Hippocampal formation (tissue), 2 donors: Measurements from ENCODE around the gene IQSEC1.

Experiments used
- DNase-seq, 2 donors: peaks; one replicate each; lab custom pipeline; 2025; lab: John Stamatoyannopoulos, UW

Gene IQSEC1

DNA sequence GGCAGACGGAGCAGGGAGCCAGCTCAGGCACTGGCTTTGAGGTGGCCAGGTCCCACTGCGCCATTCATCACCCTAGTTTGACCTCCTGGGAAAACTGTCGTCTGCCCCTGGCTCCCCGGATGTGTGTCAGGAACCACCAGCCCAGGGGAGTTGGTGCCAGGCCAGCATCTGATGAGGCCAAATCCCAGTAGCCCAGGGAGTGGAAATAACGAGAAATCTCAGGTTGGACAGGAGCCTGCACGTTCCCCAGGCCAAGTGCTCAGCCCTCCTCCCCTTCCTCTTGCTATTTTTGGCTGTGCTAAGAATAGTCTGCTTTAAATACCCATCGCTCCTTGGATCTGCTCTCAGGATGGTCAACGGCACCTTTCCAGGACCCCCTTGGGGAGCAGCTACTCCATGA, 138.8 kb downstream of the IQSEC1 start:
- peak in 1 of 2 donors; percentile 24 for DNase-seq

DNA sequence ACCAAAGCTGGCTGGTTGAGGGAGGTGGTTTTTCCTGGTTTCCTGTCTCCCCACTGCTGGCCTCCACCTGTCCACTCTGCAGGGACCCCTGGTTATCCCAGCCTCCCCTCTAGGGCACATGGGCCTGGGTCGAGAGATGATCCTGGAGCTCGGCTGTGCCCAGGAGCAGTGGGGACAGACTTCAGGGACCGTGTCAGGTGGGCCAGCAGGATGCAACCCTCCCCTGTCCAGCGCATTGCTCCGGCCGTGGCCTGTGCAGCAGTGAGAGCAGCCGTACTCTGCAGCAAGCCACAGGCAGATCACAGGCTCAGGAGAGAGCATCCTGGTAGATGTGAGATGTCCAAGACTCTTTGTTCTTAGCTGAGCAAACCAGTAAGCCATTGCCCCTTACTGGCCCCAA, 139.3 kb downstream of the IQSEC1 start:
- no peak for DNase-seq

- no peak for DNase-seq
Observed at GRCh38 chr3:12932754-12933153, 140.5 kb downstream of the IQSEC1 start.

- DNase-seq: no peak
Observed at GRCh38 chr3:12932347-12932746, 140.9 kb downstream of the IQSEC1 start.

GRCh38 chr3:12931273-12931905, 141.8 kb downstream of the IQSEC1 start:
- no peak for DNase-seq

DNA sequence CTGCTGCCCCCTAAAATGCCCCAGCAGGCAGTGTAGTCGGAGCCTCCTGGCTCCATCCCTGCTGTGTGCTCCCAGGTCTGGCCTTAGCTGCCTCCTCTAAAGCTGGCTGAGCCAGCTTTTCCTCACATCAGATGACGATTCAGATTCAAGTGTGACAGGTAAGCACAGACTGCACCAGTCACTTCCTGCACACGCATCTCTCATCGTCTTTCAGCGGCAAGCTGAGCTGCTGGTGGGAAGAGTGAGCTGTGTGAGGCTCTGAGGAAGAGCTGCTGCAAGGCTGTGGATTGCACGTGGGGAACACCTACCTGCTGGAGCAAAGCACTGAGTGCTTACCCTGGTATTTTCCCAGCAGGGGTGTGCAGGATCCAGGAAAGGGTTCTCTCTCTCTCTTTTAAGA, 143.4 kb downstream of the IQSEC1 start:
- no peak for DNase-seq

DNA sequence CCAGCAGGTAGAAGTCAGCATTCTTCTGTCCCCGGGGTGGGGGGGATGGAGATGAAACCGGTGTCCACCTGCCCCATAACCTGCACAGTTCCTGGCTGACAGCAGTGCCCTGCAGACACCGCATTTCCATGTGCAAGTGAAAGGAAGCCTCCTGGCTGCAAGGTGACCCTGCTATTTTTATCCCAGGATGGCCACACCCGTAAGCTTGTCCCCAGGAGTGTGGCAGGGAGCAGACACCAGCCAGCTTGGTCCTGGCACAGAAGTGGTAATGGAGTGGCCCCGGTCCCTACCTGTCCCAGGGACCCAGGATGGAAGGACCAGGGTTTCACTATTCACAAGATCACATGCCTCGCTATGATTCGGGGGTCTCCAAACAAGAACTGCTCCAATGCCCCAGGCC, 146.6 kb downstream of the IQSEC1 start:
- DNase-seq: no peak

GRCh38 chr3:12925648-12926047, 147.6 kb downstream of the IQSEC1 start:
- DNase-seq: no peak

- no peak for DNase-seq
Observed at GRCh38 chr3:12924437-12924836, 148.8 kb downstream of the IQSEC1 start.

DNA sequence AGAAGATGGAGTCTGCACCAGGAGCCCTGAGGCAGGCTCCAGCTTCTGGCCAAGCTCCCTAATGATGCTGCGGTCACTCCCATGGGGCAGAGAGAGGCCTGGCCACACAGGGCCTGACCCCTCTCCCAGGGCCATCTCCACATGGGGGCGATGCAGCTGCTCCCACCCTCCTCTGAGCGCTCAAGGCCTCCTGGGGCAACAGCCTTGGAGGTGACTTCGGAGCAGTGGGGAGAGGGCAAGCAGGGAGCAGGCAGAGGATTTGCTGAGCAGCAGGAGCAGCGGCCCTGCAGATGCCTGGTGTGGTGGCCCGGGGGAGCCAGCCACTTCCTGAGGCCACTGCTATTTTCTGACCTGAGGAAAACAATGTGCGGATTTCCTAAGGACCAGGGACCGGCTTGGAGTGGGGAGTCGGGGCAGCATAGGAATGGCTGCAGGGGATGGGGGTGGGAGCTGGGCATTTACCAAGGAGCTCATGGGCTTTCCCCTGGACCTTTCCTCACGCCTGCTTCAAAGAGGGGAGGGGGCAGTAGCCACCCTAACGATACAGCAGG, 150.3 kb downstream of the IQSEC1 start:
- no peak for DNase-seq

DNA sequence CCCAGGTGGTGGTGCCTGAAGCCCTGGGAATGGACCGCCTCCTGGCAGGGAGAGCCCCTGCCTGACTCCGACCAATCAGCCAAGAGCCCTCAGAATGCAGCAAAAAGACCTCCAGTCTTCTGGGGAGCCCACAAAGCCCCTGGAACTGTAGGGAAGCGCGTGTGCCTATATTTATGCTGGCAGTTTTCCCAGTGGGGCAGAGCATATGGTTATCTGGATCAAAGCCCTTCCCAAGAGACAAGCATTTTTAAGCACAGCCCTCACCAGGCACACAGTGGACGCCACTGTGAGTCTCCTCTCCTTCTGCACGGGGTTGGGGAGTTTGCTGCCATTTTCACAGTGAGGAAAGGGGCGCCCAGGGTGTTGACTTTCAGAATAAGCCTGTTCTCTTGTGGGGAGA, 150.9 kb downstream of the IQSEC1 start:
- DNase-seq: no peak

DNA sequence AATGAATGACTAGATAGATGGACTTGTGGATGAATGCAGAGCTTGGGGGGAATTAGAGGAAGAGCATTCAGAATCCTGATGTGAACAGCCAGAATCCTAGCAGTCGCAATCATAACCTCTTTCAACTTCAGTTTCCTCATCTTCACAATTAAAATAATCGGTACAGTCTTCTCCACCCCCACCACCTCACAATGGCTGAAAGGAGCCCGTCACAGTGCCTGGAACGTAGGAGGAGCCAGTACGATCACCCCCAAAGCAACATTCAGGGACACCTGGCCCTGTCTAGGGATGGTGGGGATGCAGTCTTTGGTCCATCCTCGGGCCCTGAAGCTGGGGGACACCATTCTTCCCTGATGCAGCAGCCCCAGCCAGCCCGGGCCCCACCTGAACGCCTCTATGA, 151.5 kb downstream of the IQSEC1 start:
- no peak for DNase-seq

- no peak for DNase-seq
Observed at GRCh38 chr3:12920967-12921366, 152.3 kb downstream of the IQSEC1 start.

DNA sequence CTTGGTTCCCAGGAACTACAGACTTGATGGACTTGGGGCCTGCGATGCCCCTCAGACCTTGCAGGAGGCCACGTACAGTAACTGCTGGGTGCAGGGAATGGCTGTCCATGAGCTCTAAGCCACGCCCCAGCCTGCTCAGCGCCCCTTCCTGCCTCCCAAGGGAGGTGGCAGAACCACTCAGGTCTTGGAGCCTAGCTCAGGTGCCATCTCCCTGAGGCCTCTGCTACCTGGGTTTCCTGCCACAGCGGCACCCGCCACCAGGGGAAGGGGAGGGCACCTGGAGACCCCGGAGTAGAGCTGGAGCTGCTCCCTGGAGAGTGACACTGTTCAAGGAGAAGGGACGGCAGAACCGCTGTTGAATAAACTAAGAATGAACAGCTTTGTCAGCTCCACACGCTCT, 154.0 kb downstream of the IQSEC1 start:
- DNase-seq: no peak

DNA sequence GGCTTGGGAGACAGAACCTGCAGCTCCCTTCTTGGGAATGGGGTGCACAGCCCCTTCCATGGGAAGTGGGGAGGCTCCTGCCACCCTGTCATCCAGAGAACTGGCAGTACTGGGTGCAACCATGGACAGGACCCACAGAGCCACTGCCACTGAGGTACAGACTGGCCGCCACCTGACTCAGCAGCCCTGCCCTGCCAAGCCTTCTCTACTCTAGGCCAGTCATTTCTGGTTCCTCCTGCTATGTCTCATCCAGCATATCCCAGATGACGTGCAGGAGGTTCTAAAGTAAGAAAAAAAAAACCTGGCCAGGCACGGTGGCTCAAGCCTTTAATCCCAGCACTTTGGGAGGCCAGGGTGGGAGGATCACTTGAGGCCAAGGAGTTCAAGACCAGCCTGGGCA, 155.0 kb downstream of the IQSEC1 start:
- no peak for DNase-seq

GRCh38 chr3:12916159-12916558, 157.1 kb downstream of the IQSEC1 start:
- DNase-seq: no peak

DNA sequence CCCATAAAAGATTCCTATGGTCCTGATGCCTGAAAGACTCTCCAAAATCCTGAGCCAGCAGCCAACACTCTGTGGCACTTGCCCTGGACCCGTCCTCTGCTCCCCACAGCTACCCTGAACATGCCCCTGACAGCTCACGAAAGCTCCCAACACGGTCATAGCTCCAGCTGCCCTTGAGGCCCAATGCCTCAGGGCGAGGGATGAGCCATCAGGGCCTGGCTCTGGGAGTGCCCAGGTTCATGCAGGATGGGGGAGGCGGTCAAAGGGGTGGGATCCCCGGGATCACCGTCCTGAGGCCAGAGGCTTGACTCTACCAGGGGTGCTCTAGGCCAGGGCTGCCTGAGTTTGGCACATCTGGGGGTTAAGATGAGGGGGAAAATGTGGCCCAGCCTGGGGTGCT, 159.1 kb downstream of the IQSEC1 start:
- no peak for DNase-seq

DNA sequence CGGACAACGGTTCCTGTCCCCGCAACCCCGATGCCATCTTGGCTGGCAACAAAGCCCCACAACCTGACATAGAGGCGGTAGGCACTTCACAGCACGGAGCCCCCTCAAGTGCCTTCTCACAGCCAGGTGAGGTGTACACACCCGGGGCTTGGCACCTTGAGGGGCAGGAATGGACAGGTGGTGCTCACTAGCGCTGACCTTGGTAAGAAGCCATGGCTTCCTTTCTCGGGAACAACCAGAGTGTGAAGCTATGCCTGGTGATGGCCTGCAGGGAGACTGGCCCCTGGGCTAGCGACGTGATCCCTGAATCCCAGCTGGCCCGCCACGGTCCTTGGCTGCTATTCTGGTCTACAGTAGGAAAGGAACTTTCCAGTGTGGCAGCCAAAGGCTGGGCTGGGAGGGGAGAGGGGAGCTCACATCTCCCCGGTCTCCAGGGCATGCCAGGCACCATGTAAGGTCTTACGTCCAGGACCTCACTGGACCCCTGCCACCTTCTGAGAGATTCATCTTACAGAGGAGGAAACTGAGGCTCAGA, 161.3 kb downstream of the IQSEC1 start:
- DNase-seq: no peak

- no peak for DNase-seq
Observed at GRCh38 chr3:12910356-12911099, 162.7 kb downstream of the IQSEC1 start.

DNA sequence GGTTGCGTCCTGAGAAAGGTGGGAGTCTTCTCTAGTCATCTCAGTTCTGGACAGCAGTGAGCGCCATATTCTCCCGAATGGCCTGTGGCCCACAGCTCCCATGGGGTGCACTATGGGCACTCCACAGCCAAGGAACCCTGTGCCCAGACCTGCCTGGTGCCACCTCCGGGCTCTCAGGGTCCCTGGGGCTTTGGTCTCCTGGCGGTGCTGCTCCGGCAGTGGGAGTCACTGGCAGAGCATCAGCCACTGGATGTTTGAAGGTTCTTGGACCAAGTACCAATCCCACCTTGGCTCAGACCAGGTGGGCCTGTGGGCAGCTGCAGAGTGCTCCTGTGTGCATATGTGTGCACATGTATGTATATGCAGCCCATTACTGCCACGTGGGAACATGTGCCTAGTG, 163.5 kb downstream of the IQSEC1 start:
- no peak for DNase-seq

- no peak for DNase-seq
Observed at GRCh38 chr3:12908859-12909258, 164.4 kb downstream of the IQSEC1 start.

DNA sequence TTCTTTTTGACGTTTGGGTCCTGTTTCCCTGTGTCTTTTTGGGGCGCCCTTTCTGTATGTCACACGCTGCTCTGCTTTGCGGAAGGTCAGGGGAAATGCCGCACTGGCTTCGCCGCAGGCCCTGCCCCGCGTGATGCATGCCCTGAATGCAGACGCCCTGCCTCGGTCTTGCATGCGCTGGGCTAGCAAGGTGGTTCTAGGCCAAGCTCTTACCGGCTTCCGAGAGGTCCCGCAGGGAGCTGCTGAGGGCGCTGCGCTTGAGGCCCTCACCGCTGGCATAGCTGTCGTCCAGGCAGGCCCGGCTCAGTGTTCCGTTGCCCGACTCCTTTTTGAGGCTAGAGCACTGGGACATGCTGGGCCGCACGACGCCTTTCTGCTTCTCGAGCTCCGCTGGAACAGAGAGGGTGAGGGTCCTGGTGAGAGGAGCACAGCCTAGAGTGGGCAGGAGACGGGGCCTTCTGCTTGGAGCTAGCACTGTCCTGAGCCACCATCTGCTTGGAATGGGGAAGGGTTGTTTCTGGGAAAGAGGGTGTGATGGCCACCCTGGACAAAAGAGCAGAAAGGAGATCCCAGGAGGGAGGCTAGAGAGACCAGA, 165.0 kb downstream of the IQSEC1 start:
- DNase-seq: no peak

DNA sequence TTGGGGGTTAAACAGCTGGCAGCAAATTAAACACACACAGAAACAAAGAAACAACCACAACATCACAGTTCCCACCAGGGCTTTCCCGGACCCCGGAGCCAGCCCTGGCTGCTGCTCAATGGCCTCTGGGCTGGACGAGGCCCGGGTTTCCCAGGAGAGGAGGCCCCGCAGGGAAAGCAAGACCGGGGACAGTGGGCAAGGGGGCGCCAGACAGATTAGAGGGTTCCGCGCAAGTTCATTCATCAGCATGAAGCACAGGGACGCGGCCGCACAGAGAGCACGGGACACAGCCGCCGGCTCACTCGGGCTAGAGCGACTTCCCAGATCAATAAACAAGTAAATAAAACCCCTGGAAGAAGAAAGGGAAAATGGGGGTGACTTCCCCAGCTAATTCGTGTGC, 165.5 kb downstream of the IQSEC1 start:
- no peak for DNase-seq
